Peyer's patch (tissue), 4 donors: ENCODE results near the gene ZC3HAV1.

Experiments
- POLR2A ChIP-seq, 2 donors: fragments of 450-650 bp; IDR thresholded peaks; one replicate each; pipeline ENCODE4 v1.5.1; 2017; ENCODE audit warnings: antibody characterized with exemption in 2 of 2, mild to moderate bottlenecking in 2 of 2, moderate library complexity in 2 of 2
- TF ChIP-seq, protein P1 (sequence below), 6 experiments: fragments of 450-650 bp in 4 of 6; fragments of 200-600 bp in 2 of 6; sonication (generic) in 1 of 6; IDR thresholded peaks; one replicate each; pipeline ENCODE4 v1.5.1; 2017 to 2019; ENCODE audit warnings: antibody characterized with exemption in 6 of 6, mild to moderate bottlenecking in 3 of 6, moderate library complexity in 1 of 6

DNA sequence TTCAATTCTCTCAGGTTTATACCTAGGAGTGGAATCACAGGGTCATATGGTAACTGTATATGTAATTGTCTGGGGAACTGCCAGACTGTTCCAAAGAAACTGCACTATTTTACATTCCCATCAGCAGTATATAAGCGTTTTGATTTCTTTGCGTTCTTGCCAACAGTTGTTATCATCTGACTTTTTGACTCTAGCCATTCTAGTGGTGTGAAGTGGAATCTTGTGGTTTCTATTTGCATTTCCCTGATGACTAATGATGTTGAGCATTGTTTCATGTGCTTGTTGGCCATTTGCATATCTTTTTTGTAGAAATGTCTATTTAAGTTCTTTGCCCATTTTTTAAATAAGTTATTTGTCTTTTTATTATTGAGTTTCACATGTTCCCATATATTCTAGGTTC, 44.3 kb upstream of the ZC3HAV1 start:
- no peak for TF ChIP-seq POLR2A (IDR thresholded peaks at IDR 0.05)
- TF ChIP-seq, protein P1, sequence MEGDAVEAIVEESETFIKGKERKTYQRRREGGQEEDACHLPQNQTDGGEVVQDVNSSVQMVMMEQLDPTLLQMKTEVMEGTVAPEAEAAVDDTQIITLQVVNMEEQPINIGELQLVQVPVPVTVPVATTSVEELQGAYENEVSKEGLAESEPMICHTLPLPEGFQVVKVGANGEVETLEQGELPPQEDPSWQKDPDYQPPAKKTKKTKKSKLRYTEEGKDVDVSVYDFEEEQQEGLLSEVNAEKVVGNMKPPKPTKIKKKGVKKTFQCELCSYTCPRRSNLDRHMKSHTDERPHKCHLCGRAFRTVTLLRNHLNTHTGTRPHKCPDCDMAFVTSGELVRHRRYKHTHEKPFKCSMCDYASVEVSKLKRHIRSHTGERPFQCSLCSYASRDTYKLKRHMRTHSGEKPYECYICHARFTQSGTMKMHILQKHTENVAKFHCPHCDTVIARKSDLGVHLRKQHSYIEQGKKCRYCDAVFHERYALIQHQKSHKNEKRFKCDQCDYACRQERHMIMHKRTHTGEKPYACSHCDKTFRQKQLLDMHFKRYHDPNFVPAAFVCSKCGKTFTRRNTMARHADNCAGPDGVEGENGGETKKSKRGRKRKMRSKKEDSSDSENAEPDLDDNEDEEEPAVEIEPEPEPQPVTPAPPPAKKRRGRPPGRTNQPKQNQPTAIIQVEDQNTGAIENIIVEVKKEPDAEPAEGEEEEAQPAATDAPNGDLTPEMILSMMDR (IDR thresholded peaks at IDR 0.05): no peak
